ENCODE results near the gene CCDC178.

- no peak for TF ChIP-seq CTCF (IDR thresholded peaks at IDR 0.05; ENCODE audit: poor library complexity)
- TF ChIP-seq EZH2 (IDR thresholded peaks at IDR 0.05; ENCODE audit: borderline replicate concordance), result no peak
Measured at GRCh38 chr18:33466822-33467221, 26.3 kb upstream of the CCDC178 start.
